Measurements from ENCODE around the gene PNLIP. TPM values are rescaled to one million over a fixed set of nuclear protein-coding genes. Genes with fewer than 3 reads are reported as not detected.

The PNLIP gene
- total RNA-seq, result under 1 TPM in 2 of 4 donors, not detected in 2; 0.23 to 0.32 TPM

DNA sequence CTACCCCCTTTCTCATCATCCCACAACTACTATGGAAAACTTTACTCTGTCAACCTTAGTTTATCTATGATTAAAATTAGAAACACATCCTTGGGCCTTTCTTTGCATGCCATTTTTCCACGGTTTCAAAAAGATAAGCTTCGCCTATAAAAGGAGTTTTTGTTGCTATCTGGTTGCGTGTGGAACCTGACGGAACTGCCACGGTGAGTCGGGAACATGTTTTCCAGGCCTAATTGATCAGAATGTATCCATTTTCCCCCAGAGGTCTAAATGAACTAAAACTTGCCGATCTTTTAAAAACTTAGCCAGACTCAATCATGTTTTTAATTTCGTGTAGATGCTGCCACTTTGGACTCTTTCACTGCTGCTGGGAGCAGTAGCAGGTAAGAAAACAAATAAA lies at the start of gene PNLIP:
Gene PNLIP, plus strand, starts transcription at position 176 of the 400 bp plus-strand sequence. Its CDS starts 162 bp downstream, at position 338.
- TF ChIP-seq, protein P1, sequence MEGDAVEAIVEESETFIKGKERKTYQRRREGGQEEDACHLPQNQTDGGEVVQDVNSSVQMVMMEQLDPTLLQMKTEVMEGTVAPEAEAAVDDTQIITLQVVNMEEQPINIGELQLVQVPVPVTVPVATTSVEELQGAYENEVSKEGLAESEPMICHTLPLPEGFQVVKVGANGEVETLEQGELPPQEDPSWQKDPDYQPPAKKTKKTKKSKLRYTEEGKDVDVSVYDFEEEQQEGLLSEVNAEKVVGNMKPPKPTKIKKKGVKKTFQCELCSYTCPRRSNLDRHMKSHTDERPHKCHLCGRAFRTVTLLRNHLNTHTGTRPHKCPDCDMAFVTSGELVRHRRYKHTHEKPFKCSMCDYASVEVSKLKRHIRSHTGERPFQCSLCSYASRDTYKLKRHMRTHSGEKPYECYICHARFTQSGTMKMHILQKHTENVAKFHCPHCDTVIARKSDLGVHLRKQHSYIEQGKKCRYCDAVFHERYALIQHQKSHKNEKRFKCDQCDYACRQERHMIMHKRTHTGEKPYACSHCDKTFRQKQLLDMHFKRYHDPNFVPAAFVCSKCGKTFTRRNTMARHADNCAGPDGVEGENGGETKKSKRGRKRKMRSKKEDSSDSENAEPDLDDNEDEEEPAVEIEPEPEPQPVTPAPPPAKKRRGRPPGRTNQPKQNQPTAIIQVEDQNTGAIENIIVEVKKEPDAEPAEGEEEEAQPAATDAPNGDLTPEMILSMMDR (IDR thresholded peaks at IDR 0.05), result no peak
- TF ChIP-seq POLR2A (IDR thresholded peaks at IDR 0.05), result no peak
- intact Hi-C loops (cut with DNase I; ENCODE audit: low total_unique reads), result no loop called here
- H3K4me3 ChIP-seq (ENCODE audit: low read depth, poor library complexity, severe bottlenecking), result no peak within 1 kb of the TSS
- WGBS, 2 donors, result 85% methylated on average over 8 of the region's 8 CpGs
- DNase-seq (ENCODE audit: low spot score in 2 of 2), result no peak

DNA sequence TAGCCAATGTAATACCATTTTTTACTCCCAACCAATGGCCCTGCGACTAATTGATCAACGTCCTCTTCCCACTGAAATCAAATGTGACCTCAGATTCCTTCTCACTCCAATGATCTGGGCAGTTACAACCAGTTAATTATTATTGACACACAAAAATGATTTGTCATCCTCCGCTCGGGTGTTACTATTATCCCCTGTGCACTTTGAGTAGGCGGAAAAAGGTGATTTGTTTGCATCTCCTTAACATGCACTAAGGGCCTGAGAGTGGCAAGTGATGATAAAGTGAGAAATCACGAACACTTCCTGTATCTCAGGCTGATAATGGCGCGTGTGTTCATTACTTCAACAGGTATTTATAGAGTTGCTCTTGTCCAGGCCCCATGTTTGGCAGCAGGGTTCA lies 40.9 kb upstream of the PNLIP start:
- intact Hi-C loops (cut with DNase I; ENCODE audit: low total_unique reads), result no loop called here
- TF ChIP-seq, protein P1 (IDR thresholded peaks at IDR 0.05), result no peak
- no peak for TF ChIP-seq POLR2A (IDR thresholded peaks at IDR 0.05)

DNA sequence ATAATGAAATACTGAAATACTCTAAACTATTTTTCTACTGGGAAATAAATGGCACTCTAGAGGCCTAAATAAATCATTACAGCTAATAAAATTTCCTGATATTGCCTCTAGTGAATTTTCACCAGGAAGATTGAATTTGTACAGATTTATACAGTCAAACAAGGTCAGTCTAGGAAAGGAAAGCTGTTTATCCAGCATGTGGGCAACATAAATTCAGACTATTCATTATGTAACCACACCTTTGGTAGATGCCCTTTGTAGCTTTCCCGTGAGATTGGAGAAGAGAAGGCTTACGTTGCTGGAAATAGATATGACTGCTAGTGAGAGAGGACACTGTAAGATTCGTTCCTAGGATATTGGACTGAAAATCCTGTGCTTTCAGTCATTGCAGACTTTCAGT lies 35.2 kb upstream of the PNLIP start:
- intact Hi-C loops (cut with DNase I; ENCODE audit: low total_unique reads), result no loop called here
- TF ChIP-seq POLR2A (IDR thresholded peaks at IDR 0.05), result no peak
- 47 to 58% methylated on average over 3 of the region's 3 CpGs for WGBS, 2 donors

More for the DNA sequence above, 40.9 kb upstream of the PNLIP start:
- no peak overlapping the region for H3K4me3 ChIP-seq (ENCODE audit: low read depth, poor library complexity, severe bottlenecking)
- DNase-seq (ENCODE audit: low spot score in 2 of 2), result no peak
- 78% methylated on average over 8 of the region's 8 CpGs for WGBS, 2 donors

DNA sequence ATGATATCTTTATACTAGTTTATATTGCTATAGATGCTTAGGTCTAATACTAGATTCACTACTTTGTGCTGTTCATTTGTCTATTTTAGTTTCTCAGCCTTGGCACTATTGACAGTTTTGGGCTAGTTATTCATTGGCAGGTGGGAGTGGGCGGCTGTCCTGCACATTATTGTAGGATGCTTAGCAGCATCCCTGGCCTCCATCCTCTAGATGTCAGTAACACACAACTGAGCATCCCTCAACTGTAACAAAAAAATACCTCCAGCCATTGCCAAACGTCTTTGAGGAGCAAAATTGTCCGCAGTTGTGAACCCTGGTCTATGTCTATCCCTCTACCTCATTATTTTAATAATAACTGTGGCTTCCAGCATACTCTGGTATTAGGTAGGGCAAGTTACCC lies 34.4 kb upstream of the PNLIP start:
- 49 to 62% methylated on average over 3 of the region's 3 CpGs for WGBS, 2 donors
- no peak for DNase-seq (ENCODE audit: low spot score in 2 of 2)
- intact Hi-C loops (cut with DNase I; ENCODE audit: low total_unique reads), result no loop called here
- no peak overlapping the region for H3K4me3 ChIP-seq (ENCODE audit: low read depth, poor library complexity, severe bottlenecking)
- TF ChIP-seq, protein P1 (IDR thresholded peaks at IDR 0.05), result no peak
- no peak for TF ChIP-seq POLR2A (IDR thresholded peaks at IDR 0.05)

More for the DNA sequence above, 35.2 kb upstream of the PNLIP start:
- no peak for DNase-seq (ENCODE audit: low spot score in 2 of 2)
- no peak overlapping the region for H3K4me3 ChIP-seq (ENCODE audit: low read depth, poor library complexity, severe bottlenecking)

DNA sequence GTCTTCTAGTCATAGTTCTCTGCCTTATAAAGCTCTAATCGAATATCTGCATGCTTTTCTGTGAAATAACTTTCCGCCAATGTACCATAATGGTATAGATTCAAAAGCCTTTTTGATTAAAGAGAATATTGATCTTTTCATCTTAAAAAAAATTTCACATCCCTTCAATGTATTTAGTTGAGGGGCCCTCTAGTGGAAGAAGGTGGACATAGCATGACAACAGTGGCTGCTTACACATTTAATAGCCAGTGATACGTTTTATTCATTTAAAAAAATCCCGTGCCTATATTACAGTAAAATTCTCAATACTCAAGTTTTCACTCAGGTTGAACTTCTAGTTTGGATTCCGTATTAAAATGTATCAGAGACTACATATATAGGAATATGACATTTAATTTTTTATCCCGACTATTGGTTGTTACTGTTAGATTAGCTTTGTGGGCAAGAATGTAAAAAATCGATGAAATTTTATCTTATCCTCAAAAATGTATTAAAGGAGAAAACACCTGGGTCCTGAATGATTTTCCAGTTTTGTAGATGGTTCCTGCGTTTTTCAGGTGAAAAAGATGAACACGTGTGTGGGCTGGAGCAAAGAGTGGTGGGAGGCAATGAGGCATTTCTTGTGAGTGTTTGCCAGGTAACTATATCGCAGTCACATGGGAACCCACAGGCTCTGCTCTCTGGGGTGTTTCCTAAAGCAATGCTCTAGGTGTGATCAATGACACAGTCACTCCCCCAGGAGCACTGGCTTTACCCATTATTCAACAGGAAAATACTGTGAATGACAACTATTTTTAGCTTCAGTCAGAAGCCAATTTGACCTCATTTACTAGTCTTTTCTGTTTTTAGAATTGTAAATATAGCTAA lies 24.1 kb upstream of the PNLIP start:
- no peak overlapping the region for H3K4me3 ChIP-seq (ENCODE audit: low read depth, poor library complexity, severe bottlenecking)
- TF ChIP-seq, protein P1 (IDR thresholded peaks at IDR 0.05), result no peak
- TF ChIP-seq POLR2A (IDR thresholded peaks at IDR 0.05), result no peak
- WGBS, 2 donors, result 34% methylated on average over 10 of the region's 10 CpGs
- intact Hi-C loops (cut with DNase I; ENCODE audit: low total_unique reads), result no loop called here
- DNase-seq (ENCODE audit: low spot score in 2 of 2), result no peak

DNA sequence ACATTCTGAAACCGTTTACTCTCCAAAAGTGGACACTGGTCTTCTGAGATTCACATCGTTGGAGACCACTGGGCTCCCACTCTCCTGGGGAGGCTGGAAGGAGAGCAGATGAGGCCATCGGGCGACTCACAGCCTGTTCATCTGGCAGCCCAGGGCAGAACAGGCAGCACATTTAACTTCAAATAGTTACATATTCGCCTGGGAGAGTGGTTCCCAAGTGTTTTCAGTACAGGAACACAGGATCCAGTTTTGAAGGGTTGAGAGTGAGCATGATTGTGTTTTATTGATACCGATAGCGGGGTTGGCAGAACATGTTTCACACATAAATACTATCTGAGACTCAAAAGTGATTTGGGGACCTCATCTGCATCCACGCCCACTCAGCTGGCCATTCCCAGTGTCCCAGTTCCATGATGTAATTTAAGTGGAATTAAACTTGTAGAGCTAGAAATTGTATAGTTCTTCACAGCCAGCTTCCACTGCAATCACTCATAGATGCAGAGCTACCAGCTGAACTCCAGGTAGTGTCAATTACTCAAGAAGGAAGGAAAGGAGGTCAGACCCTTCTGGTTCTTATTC lies 22.8 kb upstream of the PNLIP start:
- DNase-seq (ENCODE audit: low spot score in 2 of 2), result no peak
- no peak overlapping the region for H3K4me3 ChIP-seq (ENCODE audit: low read depth, poor library complexity, severe bottlenecking)
- 78 to 81% methylated on average over 8 of the region's 8 CpGs for WGBS, 2 donors
- TF ChIP-seq POLR2A (IDR thresholded peaks at IDR 0.05), result no peak
- TF ChIP-seq, protein P1 (IDR thresholded peaks at IDR 0.05), result no peak
- intact Hi-C loops (cut with DNase I; ENCODE audit: low total_unique reads), result no loop called here
